ENCODE results near the gene FEZ2. TPM values are rescaled to one million over a fixed set of nuclear protein-coding genes. Genes with fewer than 3 reads are reported as not detected.

The FEZ2 gene
- total and polyA plus RNA-seq, 5 donors: 50.2 to 65.6 (median 57.1) TPM

GRCh38 chr2:36509075-36509474 lies 88.9 kb downstream of the FEZ2 start:
- H3K4me3 ChIP-seq (ENCODE audit: low read length): no peak overlapping the region
- H3K4me1 ChIP-seq (ENCODE audit: control insufficient read depth, insufficient read depth, low read length): no peaks in the 10 kb centered on the region
- H3K27me3 ChIP-seq (ENCODE audit: control insufficient read depth, insufficient read depth): no peaks in the 10 kb centered on the region
- H3K27ac ChIP-seq (ENCODE audit: low read length): no peak overlapping the region
- whole genome bisulfite sequencing: 93% methylated on average over 6 of the region's 6 CpGs
- DNase-seq: no peak
- intact Hi-C loops (cut with DNase I): loop anchor here in 3 of 4 donors (5.0 to 10.0 kb wide), 2 partner anchors 154 to 157 kb away; partner anchors contain the start of gene CRIM1 (in 2 of the 3)
- ATAC-seq: no peak
- no peaks in the 10 kb centered on the region for H3K9me3 ChIP-seq (ENCODE audit: control insufficient read depth, low read length)

- Histone ChIP-seq H3K9me3 (ENCODE audit: control insufficient read depth, low read length) (no peaks in the 10 kb centered on the region), H3K27me3 (ENCODE audit: control insufficient read depth, insufficient read depth) (no peaks in the 10 kb centered on the region), H3K4me3 (ENCODE audit: low read length) (no peak overlapping the region), H3K27ac (ENCODE audit: low read length) (no peak overlapping the region), H3K4me1 (ENCODE audit: control insufficient read depth, insufficient read depth, low read length) (no peaks in the 10 kb centered on the region)
- DNase-seq: peak; percentile 32 to 55 (median 35)
- intact Hi-C loops (cut with DNase I): loop anchor here (2.0 to 10.0 kb wide), 3 partner anchors 153 to 157 kb away; partner anchors contain the start of gene CRIM1 (in 2 of the 4)
- ATAC-seq: peak; percentile 90 to 95
Measured at GRCh38 chr2:36507408-36507812, 90.6 kb downstream of the FEZ2 start.

Other genes starting within 250 kb of the FEZ2 start
- gene CRIM1, start 242.4 kb downstream of the FEZ2 start, total RNA-seq: 10 to 100 TPM; 21.2 to 34.0 (median 29.3) TPM
- 10.5 TPM for gene CRIM1, start 242.4 kb downstream of the FEZ2 start, polyA plus RNA-seq
- gene VIT, start 98.5 kb upstream of the FEZ2 start, total RNA-seq: 10 to 100 TPM; 10.2 to 25.0 (median 16.2) TPM
- gene VIT, start 98.5 kb upstream of the FEZ2 start, polyA plus RNA-seq: 11.7 TPM